ENCODE results near the gene CFAP70.
"Not testable (repeated sequence)": the region's sequence is repeated elsewhere in the genome, so short reads cannot be mapped to it uniquely, and the experiment has no call there.

CFAP70 gene

DNA sequence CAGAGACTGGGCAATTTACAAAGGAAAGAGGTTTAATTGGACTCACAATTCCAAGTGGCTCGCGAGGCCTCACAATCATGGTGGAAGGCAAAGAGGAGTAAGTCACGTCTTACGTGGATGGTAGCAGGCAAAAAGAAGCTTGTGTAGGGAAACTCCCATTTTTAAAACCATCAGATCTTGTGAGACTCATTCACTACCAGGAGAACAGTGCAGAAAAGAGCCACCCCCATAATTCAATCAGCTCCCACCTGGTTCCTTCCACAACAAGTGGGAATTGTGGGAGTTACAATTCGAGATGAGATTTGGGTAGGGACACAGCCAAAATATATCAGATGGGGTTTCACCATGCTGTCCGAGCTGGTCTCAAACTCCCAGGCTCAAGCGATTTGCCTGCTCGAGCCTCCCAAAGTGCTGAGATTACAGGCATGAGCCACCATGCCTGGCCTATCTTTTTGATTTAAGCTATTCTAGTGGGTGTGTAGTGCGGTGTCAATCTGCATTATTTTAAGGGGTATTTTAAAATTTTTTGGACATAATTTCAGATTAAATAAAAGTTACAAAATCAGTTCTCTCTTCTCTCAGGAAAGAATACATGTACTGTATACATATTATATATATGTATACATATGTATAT is 97.2 kb downstream of the CFAP70 start:
- no peaks in the 10 kb centered on the region for H3K36me3 ChIP-seq (ENCODE audit: control insufficient read depth in 1 of 2, insufficient read depth in 2 of 2, low read length in 2 of 2)

DNA sequence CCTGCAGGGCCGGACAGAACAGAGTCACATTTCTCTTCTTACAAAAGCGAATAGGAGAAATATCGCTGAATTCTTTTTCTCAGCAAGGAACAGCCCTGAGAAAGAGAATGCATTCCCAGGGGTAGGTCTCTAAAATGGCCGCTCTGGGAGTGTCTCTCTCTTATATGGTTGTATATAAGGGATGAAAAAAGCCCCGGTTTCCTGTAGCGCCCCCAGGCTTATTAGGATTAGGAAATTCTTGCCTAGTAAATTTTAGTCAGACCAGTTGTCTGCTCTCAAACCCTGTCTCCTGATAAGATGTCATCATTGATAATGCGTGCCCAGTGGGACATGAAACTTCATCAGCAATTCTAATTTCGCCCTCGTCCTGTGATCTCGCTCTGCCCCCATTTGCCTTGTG is 100.1 kb downstream of the CFAP70 start:
- H3K9ac ChIP-seq (ENCODE audit: low read depth in 1 of 2, low read length in 2 of 2); H3K36me3 ChIP-seq (ENCODE audit: control insufficient read depth in 1 of 2, insufficient read depth in 2 of 2, low read length in 2 of 2); H3K27me3 ChIP-seq (ENCODE audit: control insufficient read depth in 1 of 2, insufficient read depth in 2 of 2, low read length in 2 of 2); H3K9me3 ChIP-seq (ENCODE audit: control insufficient read depth in 1 of 2, low read length in 2 of 2); H3K4me3 ChIP-seq (ENCODE audit: low read depth in 1 of 2, low read length in 2 of 2); H3K27ac ChIP-seq (ENCODE audit: low read depth, low read length): not testable (repeated sequence)
- H3K4me1 ChIP-seq (ENCODE audit: control insufficient read depth in 1 of 2, insufficient read depth in 2 of 2, low read length in 2 of 2), result peaks cover 3 to 12% of the 10 kb centered on the region in 2 donors

More for the DNA sequence above, 97.2 kb downstream of the CFAP70 start:
- Histone ChIP-seq H3K9ac (ENCODE audit: low read depth in 1 of 2, low read length in 2 of 2) (no peak overlapping the region), H3K4me3 (ENCODE audit: low read depth in 1 of 2, low read length in 2 of 2) (no peak overlapping the region), H3K27me3 (ENCODE audit: control insufficient read depth in 1 of 2, insufficient read depth in 2 of 2, low read length in 2 of 2) (no peaks in the 10 kb centered on the region), H3K4me1 (ENCODE audit: control insufficient read depth in 1 of 2, insufficient read depth in 2 of 2, low read length in 2 of 2) (peaks cover 0 to 8% of the 10 kb centered on the region in 2 donors), H3K27ac (ENCODE audit: low read depth, low read length) (no peak overlapping the region), H3K9me3 (ENCODE audit: control insufficient read depth in 1 of 2, low read length in 2 of 2) (no peaks in the 10 kb centered on the region)

- H3K4me3 ChIP-seq (ENCODE audit: low read depth in 1 of 2, low read length in 2 of 2), result peak overlapping the region; percentile 99 to 100
- H3K9ac ChIP-seq (ENCODE audit: low read depth in 1 of 2, low read length in 2 of 2), result peak overlapping the region; percentile 96 to 98
- H3K36me3 ChIP-seq (ENCODE audit: control insufficient read depth in 1 of 2, insufficient read depth in 2 of 2, low read length in 2 of 2), result peaks cover 0 to 9% of the 10 kb centered on the region in 2 donors
- H3K27ac ChIP-seq (ENCODE audit: low read depth, low read length), result peak overlapping the region; percentile 93
- no peaks in the 10 kb centered on the region for H3K27me3 ChIP-seq (ENCODE audit: control insufficient read depth in 1 of 2, insufficient read depth in 2 of 2, low read length in 2 of 2)
- no peaks in the 10 kb centered on the region for H3K9me3 ChIP-seq (ENCODE audit: control insufficient read depth in 1 of 2, low read length in 2 of 2)
- peaks cover 15 to 26% of the 10 kb centered on the region in 2 donors for H3K4me1 ChIP-seq (ENCODE audit: control insufficient read depth in 1 of 2, insufficient read depth in 2 of 2, low read length in 2 of 2)
Observed at GRCh38 chr10:73253225-73253555, 105.5 kb downstream of the CFAP70 start.

DNA sequence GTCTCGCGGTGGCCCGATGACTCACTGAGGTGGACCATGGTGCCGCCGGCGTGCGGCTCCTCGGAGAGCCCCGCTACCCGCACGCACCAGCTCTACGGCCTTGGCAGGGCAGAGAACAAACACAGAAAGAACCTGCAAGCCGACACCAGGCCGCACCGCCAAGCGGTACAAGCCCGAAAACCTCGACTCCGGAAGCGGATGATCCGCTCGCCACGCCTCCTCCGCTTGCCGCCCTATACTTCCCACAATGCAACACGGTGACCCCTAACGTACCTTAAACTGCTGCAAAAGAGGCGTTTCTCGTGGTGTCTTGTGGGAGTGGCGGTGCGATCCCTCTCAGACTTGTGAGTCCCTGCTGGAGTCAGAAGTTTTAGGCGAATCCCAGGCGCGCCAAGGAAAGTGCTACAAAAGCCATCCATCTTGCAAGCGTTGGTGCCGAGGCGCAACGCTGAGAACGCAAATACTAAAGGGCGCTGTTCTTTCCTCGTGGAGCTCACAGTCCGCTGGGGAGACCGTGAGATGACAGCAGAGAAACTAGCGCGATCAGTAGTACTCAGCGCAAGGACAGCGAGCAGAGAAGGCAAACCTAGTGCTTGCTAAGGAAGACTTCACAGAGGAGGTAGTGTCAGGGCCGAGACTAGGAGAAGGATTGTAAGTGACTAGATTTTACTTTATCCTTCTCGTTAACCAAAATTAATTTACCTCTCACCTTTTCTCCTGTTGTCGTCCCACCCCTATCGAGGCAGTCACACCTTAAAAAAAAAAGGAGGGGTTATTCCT is 106.0 kb downstream of the CFAP70 start, which contains the start of gene MRPS16:
Gene MRPS16 (minus strand): TSS at position 200 of the 780 bp plus-strand sequence. CDS start 162 bp downstream, at position 38.
- no peaks in the 10 kb centered on the region for H3K9me3 ChIP-seq (ENCODE audit: control insufficient read depth in 1 of 2, low read length in 2 of 2)
- H3K4me1 ChIP-seq (ENCODE audit: control insufficient read depth in 1 of 2, insufficient read depth in 2 of 2, low read length in 2 of 2), result peaks cover 21 to 32% of the 10 kb centered on the region in 2 donors
- peak within 1 kb of the TSS; percentile 93 for H3K27ac ChIP-seq (ENCODE audit: low read depth, low read length)
- H3K9ac ChIP-seq (ENCODE audit: low read depth in 1 of 2, low read length in 2 of 2), result peak within 1 kb of the TSS; percentile 96 to 98
- no peaks in the 10 kb centered on the region for H3K27me3 ChIP-seq (ENCODE audit: control insufficient read depth in 1 of 2, insufficient read depth in 2 of 2, low read length in 2 of 2)
- peak within 1 kb of the TSS; percentile 99 to 100 for H3K4me3 ChIP-seq (ENCODE audit: low read depth in 1 of 2, low read length in 2 of 2)
- H3K36me3 ChIP-seq (ENCODE audit: control insufficient read depth in 1 of 2, insufficient read depth in 2 of 2, low read length in 2 of 2), result peaks cover 0 to 9% of the 10 kb centered on the region in 2 donors

DNA sequence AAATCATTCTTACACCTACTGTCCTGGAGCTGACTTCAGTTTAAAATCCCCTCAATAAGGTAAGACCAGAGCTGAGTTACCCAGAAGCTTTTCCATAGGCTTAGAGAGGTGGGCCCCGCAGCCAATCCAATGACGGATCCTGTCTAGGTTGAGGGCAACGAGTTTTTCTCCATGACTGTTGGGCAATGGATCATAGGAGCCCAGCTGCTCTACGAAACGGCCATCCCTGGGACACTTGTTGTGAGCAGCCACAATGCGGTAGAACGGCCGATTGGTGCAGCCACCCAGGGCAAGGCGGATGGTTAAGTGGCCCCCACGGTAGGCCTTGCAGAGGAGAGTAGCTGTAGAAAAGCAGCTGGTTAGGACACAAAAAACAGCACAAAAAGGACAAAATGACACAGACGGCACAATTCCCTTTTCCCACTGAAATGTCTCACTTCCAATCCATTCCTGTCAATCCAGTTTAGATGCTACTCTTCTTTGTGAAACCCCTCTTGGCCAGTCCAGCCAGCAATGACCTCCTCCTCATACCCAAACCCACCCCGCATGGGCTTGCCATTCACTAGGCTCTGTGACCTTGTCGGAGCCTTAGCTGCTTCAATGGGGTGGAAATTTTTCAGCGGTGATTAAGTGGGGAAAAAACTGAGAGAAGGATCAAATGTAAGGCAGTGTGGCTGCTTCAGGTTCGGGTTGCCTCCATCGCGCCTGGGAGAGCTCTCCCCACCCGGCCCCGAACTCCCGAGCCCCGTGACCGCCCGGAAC is 106.8 kb downstream of the CFAP70 start:
- H3K27ac ChIP-seq (ENCODE audit: low read depth, low read length), result peak overlapping the region; percentile 93
- peaks cover 24 to 33% of the 10 kb centered on the region in 2 donors for H3K4me1 ChIP-seq (ENCODE audit: control insufficient read depth in 1 of 2, insufficient read depth in 2 of 2, low read length in 2 of 2)
- peaks cover 0 to 9% of the 10 kb centered on the region in 2 donors for H3K36me3 ChIP-seq (ENCODE audit: control insufficient read depth in 1 of 2, insufficient read depth in 2 of 2, low read length in 2 of 2)
- H3K9me3 ChIP-seq (ENCODE audit: control insufficient read depth in 1 of 2, low read length in 2 of 2), result no peaks in the 10 kb centered on the region
- peak overlapping the region; percentile 93 to 98 for H3K9ac ChIP-seq (ENCODE audit: low read depth in 1 of 2, low read length in 2 of 2)
- peak overlapping the region; percentile 99 to 100 for H3K4me3 ChIP-seq (ENCODE audit: low read depth in 1 of 2, low read length in 2 of 2)
- no peaks in the 10 kb centered on the region for H3K27me3 ChIP-seq (ENCODE audit: control insufficient read depth in 1 of 2, insufficient read depth in 2 of 2, low read length in 2 of 2)

DNA sequence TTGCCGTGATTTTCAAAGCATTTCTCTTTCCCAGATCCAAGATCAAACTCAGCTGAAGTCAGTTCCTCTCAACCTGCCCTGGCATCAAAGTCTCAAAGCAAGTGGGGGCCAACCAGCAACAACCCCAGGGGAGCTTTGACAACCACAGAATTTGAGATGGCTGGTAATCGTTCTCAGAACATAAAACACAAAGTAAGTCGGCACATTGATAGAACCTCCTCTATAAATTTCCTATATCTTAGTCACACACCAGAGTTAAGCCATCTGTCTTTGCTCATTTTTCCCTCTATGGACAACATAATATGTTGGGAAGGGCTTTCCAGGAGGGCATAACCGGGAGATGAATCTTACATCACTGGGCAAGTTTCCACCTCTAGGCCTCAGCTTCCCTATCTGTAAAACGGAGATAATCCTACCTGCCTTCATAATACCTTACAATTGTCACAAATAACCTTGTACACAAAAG is 110.4 kb downstream of the CFAP70 start:
- H3K27ac ChIP-seq (ENCODE audit: low read depth, low read length), result no peak overlapping the region
- H3K4me1 ChIP-seq (ENCODE audit: control insufficient read depth in 1 of 2, insufficient read depth in 2 of 2, low read length in 2 of 2), result peaks cover 34 to 40% of the 10 kb centered on the region in 2 donors
- no peak overlapping the region for H3K4me3 ChIP-seq (ENCODE audit: low read depth in 1 of 2, low read length in 2 of 2)
- no peaks in the 10 kb centered on the region for H3K27me3 ChIP-seq (ENCODE audit: control insufficient read depth in 1 of 2, insufficient read depth in 2 of 2, low read length in 2 of 2)
- H3K9me3 ChIP-seq (ENCODE audit: control insufficient read depth in 1 of 2, low read length in 2 of 2), result no peaks in the 10 kb centered on the region
- peak overlapping the region in 1 of 2 donors; percentile 45 for H3K9ac ChIP-seq (ENCODE audit: low read depth in 1 of 2, low read length in 2 of 2)
- peaks cover 0 to 16% of the 10 kb centered on the region in 2 donors for H3K36me3 ChIP-seq (ENCODE audit: control insufficient read depth in 1 of 2, insufficient read depth in 2 of 2, low read length in 2 of 2)

DNA sequence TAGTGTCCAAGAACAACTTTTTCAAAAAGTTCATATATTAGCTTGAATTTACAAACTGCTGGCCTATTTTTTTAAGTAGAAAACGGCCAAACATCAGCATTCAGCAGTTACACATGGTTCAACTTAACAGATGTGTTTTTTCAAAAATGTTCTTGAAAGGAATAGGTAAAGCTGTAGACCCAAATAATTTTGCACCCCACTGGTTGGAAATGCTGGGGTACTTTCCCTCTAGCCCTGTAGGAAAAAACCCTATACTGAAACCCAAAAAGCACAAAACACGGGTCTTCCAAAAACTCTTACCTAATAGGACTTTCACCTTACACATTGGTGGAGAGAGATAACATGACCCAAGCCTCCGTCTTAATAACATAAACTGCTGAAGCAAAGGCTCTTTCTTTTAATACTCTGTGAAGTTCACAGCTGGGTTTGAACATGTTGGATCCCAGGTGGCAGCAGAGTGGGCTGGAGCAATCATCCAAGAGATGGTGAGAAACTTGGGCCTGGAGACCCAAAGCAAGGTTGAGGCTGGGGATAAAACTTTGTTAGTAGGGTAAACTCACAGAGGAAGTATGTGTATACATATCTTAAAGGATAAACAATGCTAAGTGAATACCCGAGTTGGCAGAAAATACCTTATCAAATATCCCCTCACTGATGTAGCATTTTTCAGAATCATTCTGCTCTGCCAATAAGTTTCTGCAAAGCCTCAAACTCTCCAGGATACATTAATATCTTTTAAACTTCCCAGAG is 111.0 kb downstream of the CFAP70 start:
- H3K27ac ChIP-seq (ENCODE audit: low read depth, low read length), result peak overlapping the region; percentile 82
- peak overlapping the region; percentile 45 to 65 for H3K9ac ChIP-seq (ENCODE audit: low read depth in 1 of 2, low read length in 2 of 2)
- no peaks in the 10 kb centered on the region for H3K27me3 ChIP-seq (ENCODE audit: control insufficient read depth in 1 of 2, insufficient read depth in 2 of 2, low read length in 2 of 2)
- peaks cover 0 to 22% of the 10 kb centered on the region in 2 donors for H3K36me3 ChIP-seq (ENCODE audit: control insufficient read depth in 1 of 2, insufficient read depth in 2 of 2, low read length in 2 of 2)
- peak overlapping the region; percentile 68 to 91 for H3K4me3 ChIP-seq (ENCODE audit: low read depth in 1 of 2, low read length in 2 of 2)
- H3K9me3 ChIP-seq (ENCODE audit: control insufficient read depth in 1 of 2, low read length in 2 of 2), result no peaks in the 10 kb centered on the region
- peaks cover 34 to 36% of the 10 kb centered on the region in 2 donors for H3K4me1 ChIP-seq (ENCODE audit: control insufficient read depth in 1 of 2, insufficient read depth in 2 of 2, low read length in 2 of 2)

DNA sequence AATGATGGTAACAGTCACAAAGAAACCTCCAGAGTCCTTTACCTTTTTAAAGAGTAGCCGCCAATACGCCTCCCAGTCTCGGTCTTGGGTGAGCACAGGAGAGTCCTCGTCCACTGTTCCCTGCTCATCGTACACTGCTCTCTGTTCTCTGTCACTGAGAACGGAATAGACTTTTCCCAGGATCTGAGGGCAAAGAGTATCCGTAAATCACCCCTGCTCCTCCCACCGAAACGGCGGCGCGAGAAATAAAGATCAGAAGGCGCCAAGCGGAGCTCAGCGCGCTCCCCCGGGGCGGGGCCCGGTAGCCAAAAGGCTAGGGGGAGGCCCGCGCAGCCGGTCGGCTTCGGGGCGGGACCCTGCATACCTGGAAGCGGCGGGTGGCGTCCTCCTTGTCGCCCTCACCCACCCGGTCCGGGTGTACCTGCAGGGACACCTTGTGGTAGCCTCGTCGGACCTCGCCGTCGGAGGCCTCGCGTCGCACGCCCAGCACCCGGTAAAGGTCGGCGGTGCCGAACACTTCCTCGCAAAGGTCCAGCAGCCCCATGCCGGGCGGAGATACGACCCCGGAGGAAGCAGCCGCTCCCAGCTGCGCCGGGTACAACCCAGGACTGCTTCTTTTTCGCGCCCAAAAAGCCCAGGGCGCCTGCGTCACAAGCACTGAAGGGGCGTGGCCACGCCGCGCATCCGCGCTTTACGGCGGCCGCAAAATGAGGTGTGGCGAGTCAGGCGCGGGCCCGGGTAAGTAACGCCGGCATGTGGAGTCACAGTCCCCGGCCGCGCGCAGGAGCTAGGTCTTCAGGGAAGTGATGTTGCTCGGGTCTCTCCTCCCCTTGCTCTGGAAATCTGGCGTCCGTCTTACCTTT is 111.8 kb downstream of the CFAP70 start, which contains the start of gene DNAJC9:
Gene DNAJC9 (minus strand): TSS at position 610 of the 863 bp plus-strand sequence. CDS start 66 bp downstream, at position 544.
- no peaks in the 10 kb centered on the region for H3K9me3 ChIP-seq (ENCODE audit: control insufficient read depth in 1 of 2, low read length in 2 of 2)
- peak within 1 kb of the TSS; percentile 65 to 71 for H3K9ac ChIP-seq (ENCODE audit: low read depth in 1 of 2, low read length in 2 of 2)
- peaks cover 0 to 28% of the 10 kb centered on the region in 2 donors for H3K36me3 ChIP-seq (ENCODE audit: control insufficient read depth in 1 of 2, insufficient read depth in 2 of 2, low read length in 2 of 2)
- H3K4me1 ChIP-seq (ENCODE audit: control insufficient read depth in 1 of 2, insufficient read depth in 2 of 2, low read length in 2 of 2), result peaks cover 34% of the 10 kb centered on the region in 2 donors
- peak within 1 kb of the TSS; percentile 68 to 91 for H3K4me3 ChIP-seq (ENCODE audit: low read depth in 1 of 2, low read length in 2 of 2)
- H3K27me3 ChIP-seq (ENCODE audit: control insufficient read depth in 1 of 2, insufficient read depth in 2 of 2, low read length in 2 of 2), result no peaks in the 10 kb centered on the region
- peak within 1 kb of the TSS; percentile 82 for H3K27ac ChIP-seq (ENCODE audit: low read depth, low read length)

- Histone ChIP-seq H3K9ac (ENCODE audit: low read depth in 1 of 2, low read length in 2 of 2) (peak overlapping the region; percentile 65 to 71), H3K4me3 (ENCODE audit: low read depth in 1 of 2, low read length in 2 of 2) (peak overlapping the region; percentile 68 to 91), H3K27me3 (ENCODE audit: control insufficient read depth in 1 of 2, insufficient read depth in 2 of 2, low read length in 2 of 2) (no peaks in the 10 kb centered on the region), H3K9me3 (ENCODE audit: control insufficient read depth in 1 of 2, low read length in 2 of 2) (no peaks in the 10 kb centered on the region), H3K4me1 (ENCODE audit: control insufficient read depth in 1 of 2, insufficient read depth in 2 of 2, low read length in 2 of 2) (peaks cover 28 to 33% of the 10 kb centered on the region in 2 donors), H3K27ac (ENCODE audit: low read depth, low read length) (peak overlapping the region; percentile 22), H3K36me3 (ENCODE audit: control insufficient read depth in 1 of 2, insufficient read depth in 2 of 2, low read length in 2 of 2) (peaks cover under 1 to 30% of the 10 kb centered on the region in 2 donors)
Observed at GRCh38 chr10:73246322-73246645, 112.4 kb downstream of the CFAP70 start.
